ENCODE measurements around the gene FRY.

The FRY gene

DNA sequence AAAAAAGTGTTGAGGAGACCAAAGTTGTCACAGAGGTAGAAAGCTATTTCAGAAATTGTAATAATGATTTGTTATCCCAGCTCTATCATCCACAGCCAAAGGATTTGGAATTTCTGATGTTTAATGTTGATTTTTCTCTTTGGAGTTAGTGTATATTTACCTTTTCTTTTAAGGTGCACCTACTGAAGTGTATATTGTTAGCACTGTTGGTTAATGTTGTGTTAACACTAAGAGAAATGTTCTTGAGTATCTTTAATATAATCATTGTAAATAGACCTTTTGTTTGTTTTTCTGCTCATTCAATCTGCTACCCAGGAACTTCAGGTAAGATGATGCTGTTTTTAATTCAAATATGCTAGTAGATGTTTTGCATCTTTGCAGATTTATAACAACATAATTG is 226.1 kb downstream of the FRY start:
- TF ChIP-seq CTCF (IDR thresholded peaks at IDR 0.05), result no peak
- Histone ChIP-seq H3K9me3 (ENCODE audit: control insufficient read depth, low read length) (no peaks in the 10 kb centered on the region), H3K79me2 (no peaks in the 10 kb centered on the region), H3K27ac (no peak overlapping the region), H2AFZ (no peak overlapping the region), H3K4me1 (no peaks in the 10 kb centered on the region), H3K4me2 (ENCODE audit: low read length) (no peak overlapping the region), H3K4me3 (ENCODE audit: low read depth, low read length) (no peak overlapping the region), H3K27me3 (ENCODE audit: control insufficient read depth, insufficient read depth, low read length) (no peaks in the 10 kb centered on the region), H3K36me3 (ENCODE audit: control insufficient read depth, insufficient read depth, low read length) (no peaks in the 10 kb centered on the region), H3K9ac (no peak overlapping the region)

DNA sequence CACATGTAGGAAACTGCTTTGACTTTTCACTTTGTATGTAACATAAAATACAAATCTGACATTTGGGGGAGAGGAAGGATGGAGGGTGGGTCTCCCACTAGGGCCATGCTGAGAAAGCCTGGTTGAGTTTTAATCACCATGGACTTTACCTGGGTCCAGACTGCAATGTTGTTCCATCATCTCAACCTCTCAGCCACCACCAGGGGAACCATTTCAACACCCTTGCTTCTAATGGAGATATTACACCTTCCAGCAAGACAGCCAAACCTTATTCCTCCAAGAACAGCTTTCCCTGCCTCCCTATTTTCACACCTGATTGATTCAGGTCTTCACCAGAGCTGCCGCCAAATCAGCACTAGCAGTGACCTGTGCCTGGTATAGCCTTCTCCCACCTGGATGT is 227.5 kb downstream of the FRY start:
- no peaks in the 10 kb centered on the region for H3K36me3 ChIP-seq (ENCODE audit: control insufficient read depth, insufficient read depth, low read length)
- H3K4me1 ChIP-seq, result no peaks in the 10 kb centered on the region
- H2AFZ ChIP-seq, result no peak overlapping the region
- no peak overlapping the region for H3K27ac ChIP-seq
- no peak for TF ChIP-seq CTCF (IDR thresholded peaks at IDR 0.05)
- no peaks in the 10 kb centered on the region for H3K9me3 ChIP-seq (ENCODE audit: control insufficient read depth, low read length)
- no peaks in the 10 kb centered on the region for H3K79me2 ChIP-seq
- H3K9ac ChIP-seq, result no peak overlapping the region
- H3K4me2 ChIP-seq (ENCODE audit: low read length), result no peak overlapping the region
- H3K4me3 ChIP-seq (ENCODE audit: low read depth, low read length), result no peak overlapping the region
- no peaks in the 10 kb centered on the region for H3K27me3 ChIP-seq (ENCODE audit: control insufficient read depth, insufficient read depth, low read length)

GRCh38 chr13:32261567-32261966 is 230.0 kb downstream of the FRY start:
- TF ChIP-seq CTCF (IDR thresholded peaks at IDR 0.05), result no peak
- no peaks in the 10 kb centered on the region for H3K9me3 ChIP-seq (ENCODE audit: control insufficient read depth, low read length)
- no peak overlapping the region for H3K27ac ChIP-seq
- H3K27me3 ChIP-seq (ENCODE audit: control insufficient read depth, insufficient read depth, low read length), result no peaks in the 10 kb centered on the region
- no peaks in the 10 kb centered on the region for H3K79me2 ChIP-seq
- no peaks in the 10 kb centered on the region for H3K4me1 ChIP-seq
- H3K4me2 ChIP-seq (ENCODE audit: low read length), result no peak overlapping the region
- no peaks in the 10 kb centered on the region for H3K36me3 ChIP-seq (ENCODE audit: control insufficient read depth, insufficient read depth, low read length)
- H3K4me3 ChIP-seq (ENCODE audit: low read depth, low read length), result no peak overlapping the region
- no peak overlapping the region for H2AFZ ChIP-seq
- no peak overlapping the region for H3K9ac ChIP-seq

- H3K36me3 ChIP-seq (ENCODE audit: control insufficient read depth, insufficient read depth, low read length), result no peaks in the 10 kb centered on the region
- H2AFZ ChIP-seq, result no peak overlapping the region
- no peaks in the 10 kb centered on the region for H3K9me3 ChIP-seq (ENCODE audit: control insufficient read depth, low read length)
- no peak overlapping the region for H3K9ac ChIP-seq
- H3K4me3 ChIP-seq (ENCODE audit: low read depth, low read length), result no peak overlapping the region
- TF ChIP-seq CTCF (IDR thresholded peaks at IDR 0.05), result no peak
- no peak overlapping the region for H3K27ac ChIP-seq
- no peaks in the 10 kb centered on the region for H3K79me2 ChIP-seq
- H3K27me3 ChIP-seq (ENCODE audit: control insufficient read depth, insufficient read depth, low read length), result no peaks in the 10 kb centered on the region
- no peaks in the 10 kb centered on the region for H3K4me1 ChIP-seq
- H3K4me2 ChIP-seq (ENCODE audit: low read length), result no peak overlapping the region
These were observed 230.6 kb downstream of the FRY start for GRCh38 chr13:32262165-32262564.

DNA sequence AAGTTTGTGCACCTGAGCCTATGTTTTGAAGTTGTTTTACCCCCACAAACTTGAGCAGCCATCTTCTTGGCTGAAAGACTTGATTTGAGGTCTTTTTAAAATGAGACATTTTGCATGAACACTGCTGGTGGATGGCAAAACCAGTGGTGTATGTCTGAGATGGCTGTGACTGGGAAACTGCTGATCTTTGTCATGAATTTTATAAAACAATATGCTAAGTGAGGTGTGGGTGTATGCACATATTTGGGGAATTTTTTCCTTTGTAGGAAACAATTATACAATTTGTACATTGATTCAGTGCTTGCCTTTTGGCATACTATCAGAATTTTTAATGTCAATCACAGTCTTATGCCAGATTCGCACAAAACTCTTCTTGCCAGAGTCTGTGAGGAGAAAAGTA is 231.0 kb downstream of the FRY start:
- H2AFZ ChIP-seq, result no peak overlapping the region

More for the DNA sequence above, 231.0 kb downstream of the FRY start:
- Histone ChIP-seq H3K27ac (no peak overlapping the region), H3K9me3 (ENCODE audit: control insufficient read depth, low read length) (no peaks in the 10 kb centered on the region), H3K4me3 (ENCODE audit: low read depth, low read length) (no peak overlapping the region), H3K27me3 (ENCODE audit: control insufficient read depth, insufficient read depth, low read length) (no peaks in the 10 kb centered on the region), H3K4me1 (no peaks in the 10 kb centered on the region), H3K9ac (no peak overlapping the region), H3K36me3 (ENCODE audit: control insufficient read depth, insufficient read depth, low read length) (no peaks in the 10 kb centered on the region), H3K4me2 (ENCODE audit: low read length) (no peak overlapping the region), H3K79me2 (no peaks in the 10 kb centered on the region)
- TF ChIP-seq CTCF (IDR thresholded peaks at IDR 0.05), result no peak

Measured in parathyroid adenoma (tissue), 2 donors.